Lung (tissue), 12 donors: Measurements from ENCODE around the gene MUC4. TPM values are rescaled to one million over a fixed set of nuclear protein-coding genes. Genes with fewer than 3 reads are reported as not detected.
"Not testable (repeated sequence)": the region's sequence is repeated elsewhere in the genome, so short reads cannot be mapped to it uniquely, and the experiment has no call there.

Source experiments
- ATAC-seq: fragments of 200-7000 bp; cut with Tn5 transposase; one replicate; pipeline ENCODE4 v1.9.1; 2020; ENCODE audit warnings: moderate number of reproducible peaks; ENCODE audit not compliant: insufficient read depth, low FRiP score
- DNase-seq, 3 donors: peaks; one replicate each; pipeline ENCODE4 v3.0.0-alpha.2; 2013 to 2017
- H3K27ac ChIP-seq, 2 donors: one replicate each; pipeline ENCODE4 v1.5.1; 2013; ENCODE audit warnings: mild to moderate bottlenecking in 2 of 2, moderate library complexity in 2 of 2, control low read depth in 1 of 2, inconsistent platforms in 1 of 2, low read depth in 1 of 2, low read length in 1 of 2
- H3K27me3 ChIP-seq, 3 donors: one replicate each; pipeline ENCODE4 v1.5.1; 2013; ENCODE audit warnings: low read length in 2 of 3; ENCODE audit not compliant: control insufficient read depth in 3 of 3, insufficient read depth in 3 of 3
- H3K36me3 ChIP-seq, 4 donors: one replicate each; pipeline ENCODE4 v1.5.1; 2013; ENCODE audit warnings: low read length in 4 of 4, mild to moderate bottlenecking in 1 of 4, moderate library complexity in 1 of 4; ENCODE audit not compliant: control insufficient read depth in 4 of 4, insufficient read depth in 4 of 4
- H3K4me1 ChIP-seq, 5 donors: one replicate each; pipeline ENCODE4 v1.5.1; 2013; ENCODE audit warnings: low read length in 5 of 5, mild to moderate bottlenecking in 2 of 5, moderate library complexity in 1 of 5; ENCODE audit not compliant: control insufficient read depth in 5 of 5, insufficient read depth in 5 of 5
- H3K4me3 ChIP-seq: one replicate; pipeline ENCODE4 v1.5.1; 2013; ENCODE audit warnings: mild to moderate bottlenecking, control low read depth, moderate library complexity
- H3K9ac ChIP-seq, 2 donors: one replicate each; pipeline ENCODE4 v1.5.1; 2013; ENCODE audit warnings: low read length in 2 of 2, control low read depth in 1 of 2; ENCODE audit not compliant: insufficient read depth in 1 of 2
- H3K9me3 ChIP-seq, 4 donors: one replicate each; pipeline ENCODE4 v1.5.1; 2013; ENCODE audit warnings: low read length in 3 of 4, mild to moderate bottlenecking in 1 of 4, moderate library complexity in 1 of 4; ENCODE audit not compliant: control insufficient read depth in 4 of 4, insufficient read depth in 3 of 4
- WGBS, 2 donors: extraction: QIAGEN DNeasy Blood & Tissue Kit; methylation state at CpG; one replicate each; pipeline ENCODE4 v1.1.7; 2013; 5-methylcytosine and 5-hydroxymethylcytosine counted together
- polyA plus RNA-seq, 2 donors: library from polyadenylated mRNA; stranded (reverse); fragments of 200-250 nt; gene quantifications; one replicate each; pipeline ENCODE4 v1.2.1, GENCODE V29; 2013
- total RNA-seq, 2 donors: library from RNA; depleted of rRNA in 1 of 2; stranded (reverse); fragments of >200 nt in 1 of 2; gene quantifications; one replicate each; pipeline ENCODE4 v1.2.1, GENCODE V29; 2014 to 2021
- TF ChIP-seq, protein P1 (sequence below): IDR thresholded peaks from 2 replicates; pipeline ENCODE4 v1.5.1; 2012; ENCODE audit warnings: mild to moderate bottlenecking; ENCODE audit errors: control extremely low read depth, extremely low read depth
- donor health status: control.
- donor health status: control.
- donor health status: Bipolar disorder and iron deficiency.
- donor health status: healthy.
- donor health status: DM: yes; HTN: yes; CAD: no.

The MUC4 gene
- total and polyA plus RNA-seq, 4 donors, result 10.0 to 56.0 (median 21.9) TPM

DNA sequence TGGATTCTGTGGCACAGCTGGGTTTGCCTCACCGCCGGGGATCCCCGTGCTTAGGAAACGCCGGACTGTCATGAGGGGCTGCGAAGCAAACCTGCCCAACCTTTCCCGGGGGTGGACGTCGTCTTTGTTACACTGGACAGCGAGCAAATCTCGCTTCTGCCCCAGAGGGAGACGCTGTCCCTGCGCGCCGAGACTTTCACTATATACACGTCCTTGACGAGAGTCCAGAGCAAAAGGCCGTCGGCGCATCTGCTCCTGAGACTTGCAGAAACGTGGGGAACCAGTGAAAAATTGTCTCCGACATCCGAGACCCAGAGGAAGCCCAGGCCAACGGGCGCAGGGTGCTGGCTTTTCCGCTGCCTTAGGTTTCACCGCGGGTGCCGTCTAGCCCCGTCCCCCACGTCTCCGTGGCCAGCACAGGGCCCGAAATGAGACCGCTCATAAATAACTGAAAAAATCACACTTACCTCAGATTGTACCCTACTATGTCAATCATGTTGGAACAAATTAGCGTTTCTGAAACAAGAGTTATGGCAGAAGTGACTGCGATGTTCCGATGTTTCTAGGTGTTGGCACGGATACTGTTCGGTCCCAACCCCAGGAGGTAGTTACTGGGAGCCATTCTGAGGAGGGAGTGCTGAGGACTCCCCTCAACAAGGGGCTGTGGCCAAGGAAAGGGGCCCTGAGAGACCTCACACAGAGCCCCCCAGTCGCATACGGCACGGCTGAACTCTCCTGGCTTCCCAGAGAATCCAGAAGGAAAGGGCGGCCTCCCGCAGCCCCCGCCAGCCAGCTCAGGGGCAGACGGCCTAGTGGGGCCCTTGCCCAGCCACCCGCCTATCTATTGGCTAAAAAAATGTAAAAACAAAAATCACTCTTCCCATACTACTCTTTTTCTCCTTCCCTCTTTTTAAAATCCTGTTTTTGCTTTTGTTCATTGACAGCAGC is 14.4 kb upstream of the MUC4 start:
- Histone ChIP-seq H3K9ac (no peak overlapping the region), H3K9me3 (no peaks in the 10 kb centered on the region), H3K27me3 (peaks cover 0 to 13% (median 0%) of the 10 kb centered on the region in 3 donors), H3K27ac (no peak overlapping the region), H3K4me3 (no peak overlapping the region), H3K4me1 (peaks cover 0 to 10% (median 0%) of the 10 kb centered on the region in 5 donors), H3K36me3 (no peaks in the 10 kb centered on the region)
- WGBS, 2 donors, result 93% methylated on average over 47 of the region's 47 CpGs
- ATAC-seq (no peak), DNase-seq (no peak)
- TF ChIP-seq, protein P1, sequence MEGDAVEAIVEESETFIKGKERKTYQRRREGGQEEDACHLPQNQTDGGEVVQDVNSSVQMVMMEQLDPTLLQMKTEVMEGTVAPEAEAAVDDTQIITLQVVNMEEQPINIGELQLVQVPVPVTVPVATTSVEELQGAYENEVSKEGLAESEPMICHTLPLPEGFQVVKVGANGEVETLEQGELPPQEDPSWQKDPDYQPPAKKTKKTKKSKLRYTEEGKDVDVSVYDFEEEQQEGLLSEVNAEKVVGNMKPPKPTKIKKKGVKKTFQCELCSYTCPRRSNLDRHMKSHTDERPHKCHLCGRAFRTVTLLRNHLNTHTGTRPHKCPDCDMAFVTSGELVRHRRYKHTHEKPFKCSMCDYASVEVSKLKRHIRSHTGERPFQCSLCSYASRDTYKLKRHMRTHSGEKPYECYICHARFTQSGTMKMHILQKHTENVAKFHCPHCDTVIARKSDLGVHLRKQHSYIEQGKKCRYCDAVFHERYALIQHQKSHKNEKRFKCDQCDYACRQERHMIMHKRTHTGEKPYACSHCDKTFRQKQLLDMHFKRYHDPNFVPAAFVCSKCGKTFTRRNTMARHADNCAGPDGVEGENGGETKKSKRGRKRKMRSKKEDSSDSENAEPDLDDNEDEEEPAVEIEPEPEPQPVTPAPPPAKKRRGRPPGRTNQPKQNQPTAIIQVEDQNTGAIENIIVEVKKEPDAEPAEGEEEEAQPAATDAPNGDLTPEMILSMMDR, result no peak

DNA sequence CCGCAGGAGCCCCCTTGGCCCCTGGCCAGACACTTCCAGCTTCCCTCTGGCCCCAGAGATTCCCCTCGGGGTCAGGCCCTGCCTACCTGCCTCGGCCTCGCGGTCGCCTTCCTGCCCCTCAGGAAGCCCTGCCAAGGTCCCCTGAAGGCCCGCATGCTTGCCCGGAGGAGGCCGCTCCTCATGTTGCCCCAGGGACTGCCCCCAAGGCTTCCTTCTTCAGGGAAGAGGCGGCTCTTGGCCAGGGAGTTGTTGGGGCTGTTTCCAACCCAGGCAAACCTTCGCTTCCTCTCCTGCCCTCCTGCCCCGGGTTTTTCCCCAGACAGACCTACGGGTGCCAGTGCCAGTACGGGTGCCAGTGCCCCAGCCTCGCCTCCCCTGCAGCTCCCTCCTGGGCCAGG is 13.5 kb upstream of the MUC4 start:
- no peaks in the 10 kb centered on the region for H3K36me3 ChIP-seq
- H3K27ac ChIP-seq, result peak overlapping the region in 1 of 2 donors; percentile 5
- no peak overlapping the region for H3K4me3 ChIP-seq
- TF ChIP-seq, protein P1, result no peak
- peaks cover 0 to 10% (median 0%) of the 10 kb centered on the region in 5 donors for H3K4me1 ChIP-seq
- H3K9ac ChIP-seq, result no peak overlapping the region
- H3K27me3 ChIP-seq, result peaks cover 0 to 13% (median 0%) of the 10 kb centered on the region in 3 donors
- DNase-seq, result no peak
- H3K9me3 ChIP-seq, result no peaks in the 10 kb centered on the region
- no peak for ATAC-seq
- 48 to 76% methylated on average over 15 of the region's 15 CpGs for WGBS, 2 donors

DNA sequence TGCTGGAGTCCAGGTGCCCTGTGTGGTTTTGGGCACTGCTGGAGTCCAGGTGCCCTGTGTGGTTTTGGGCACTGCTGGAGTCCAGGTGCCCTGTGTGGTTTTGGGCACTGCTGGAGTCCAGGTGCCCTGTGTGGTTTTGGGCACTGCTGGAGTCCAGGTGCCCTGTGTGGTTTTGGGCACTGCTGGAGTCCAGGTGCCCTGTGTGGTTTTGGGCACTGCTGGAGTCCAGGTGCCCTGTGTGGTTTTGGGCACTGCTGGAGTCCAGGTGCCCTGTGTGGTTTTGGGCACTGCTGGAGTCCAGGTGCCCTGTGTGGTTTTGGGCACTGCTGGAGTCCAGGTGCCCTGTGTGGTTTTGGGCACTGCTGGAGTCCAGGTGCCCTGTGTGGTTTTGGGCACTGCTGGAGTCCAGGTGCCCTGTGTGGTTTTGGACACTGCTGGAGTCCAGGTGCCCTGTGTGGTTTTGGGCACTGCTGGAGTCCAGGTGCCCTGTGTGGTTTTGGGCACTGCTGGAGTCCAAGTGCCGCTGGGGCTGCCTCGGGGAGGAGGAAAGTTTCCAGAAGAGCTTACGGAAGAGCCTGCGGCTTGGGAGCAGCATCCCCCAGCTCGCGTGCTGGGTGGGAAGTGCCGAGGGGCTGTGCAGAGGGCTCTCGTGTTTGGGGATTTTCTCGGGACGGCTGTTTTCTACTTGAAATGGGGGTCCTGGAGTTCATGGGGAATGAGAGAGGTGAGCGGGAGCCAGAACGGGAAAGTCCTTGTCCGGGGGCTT is 12.9 kb upstream of the MUC4 start:
- WGBS, 2 donors, result 54 to 71% methylated on average over 13 of the region's 13 CpGs
- H3K4me3 ChIP-seq, H3K9me3 ChIP-seq, DNase-seq, H3K9ac ChIP-seq, H3K36me3 ChIP-seq, H3K27ac ChIP-seq, ATAC-seq: not testable (repeated sequence)
- Histone ChIP-seq H3K4me1 (peaks cover 0 to 10% (median 0%) of the 10 kb centered on the region in 5 donors), H3K27me3 (peaks cover 0 to 13% (median 0%) of the 10 kb centered on the region in 3 donors)

DNA sequence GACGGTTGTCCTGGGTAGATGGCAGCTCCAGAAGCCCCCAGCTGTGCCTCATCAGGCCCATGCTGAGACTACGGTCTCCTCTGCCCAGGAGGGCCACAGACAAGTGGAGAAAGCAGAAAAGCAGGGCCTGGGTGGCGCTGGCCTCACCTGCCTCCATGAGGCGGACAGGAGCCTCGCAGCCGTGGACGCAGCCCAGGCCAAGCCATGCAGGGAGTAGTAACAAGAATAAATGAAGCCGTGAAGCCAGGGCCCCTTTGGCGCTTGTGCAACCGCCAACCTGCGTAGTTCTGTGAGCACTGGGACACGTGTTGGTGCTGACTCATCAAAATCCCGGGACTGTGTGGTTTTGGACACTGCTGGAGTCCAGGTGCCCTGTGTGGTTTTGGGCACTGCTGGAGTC is 12.3 kb upstream of the MUC4 start:
- ATAC-seq (peak; percentile 50), DNase-seq (no peak)
- Histone ChIP-seq H3K4me1 (peaks cover 0 to 10% (median 0%) of the 10 kb centered on the region in 5 donors), H3K4me3 (no peak overlapping the region), H3K27ac (peak overlapping the region in 1 of 2 donors; percentile 88), H3K9me3 (no peaks in the 10 kb centered on the region), H3K9ac (no peak overlapping the region), H3K27me3 (peaks cover 0 to 9% (median 0%) of the 10 kb centered on the region in 3 donors), H3K36me3 (no peaks in the 10 kb centered on the region)
- TF ChIP-seq, protein P1, result no peak
- 48 to 65% methylated on average over 13 of the region's 13 CpGs for WGBS, 2 donors
